GM12864 (cell line): ENCODE results near the gene TMPRSS9.
"Not testable (repeated sequence)": the region's sequence is repeated elsewhere in the genome, so short reads cannot be mapped to it uniquely, and the experiment has no call there.

Experiments used
- DNase-seq: peaks from one replicate; pipeline ENCODE4 v3.0.0-alpha.2; 2011; ENCODE audit warnings: low read depth
- H3K4me3 ChIP-seq: 2 replicates; pipeline ENCODE4 v1.5.1; 2011; ENCODE audit warnings: mild to moderate bottlenecking, low read depth, low read length, control low read depth
- CTCF ChIP-seq: IDR thresholded peaks from 2 replicates; pipeline ENCODE4 v1.5.1; 2011; ENCODE audit warnings: low read depth, mild to moderate bottlenecking, moderate library complexity, low read length, control low read depth, inconsistent platforms; ENCODE audit errors: missing control alignments

Gene TMPRSS9

GRCh38 chr19:2413159-2413558 is 53.1 kb downstream of the TMPRSS9 start:
- no peak overlapping the region for H3K4me3 ChIP-seq
- no peak for DNase-seq
- no peak for TF ChIP-seq CTCF

- DNase-seq, result no peak
- TF ChIP-seq CTCF, result no peak
- H3K4me3 ChIP-seq, result no peak overlapping the region
Measured at GRCh38 chr19:2413629-2414028, 53.6 kb downstream of the TMPRSS9 start.

DNA sequence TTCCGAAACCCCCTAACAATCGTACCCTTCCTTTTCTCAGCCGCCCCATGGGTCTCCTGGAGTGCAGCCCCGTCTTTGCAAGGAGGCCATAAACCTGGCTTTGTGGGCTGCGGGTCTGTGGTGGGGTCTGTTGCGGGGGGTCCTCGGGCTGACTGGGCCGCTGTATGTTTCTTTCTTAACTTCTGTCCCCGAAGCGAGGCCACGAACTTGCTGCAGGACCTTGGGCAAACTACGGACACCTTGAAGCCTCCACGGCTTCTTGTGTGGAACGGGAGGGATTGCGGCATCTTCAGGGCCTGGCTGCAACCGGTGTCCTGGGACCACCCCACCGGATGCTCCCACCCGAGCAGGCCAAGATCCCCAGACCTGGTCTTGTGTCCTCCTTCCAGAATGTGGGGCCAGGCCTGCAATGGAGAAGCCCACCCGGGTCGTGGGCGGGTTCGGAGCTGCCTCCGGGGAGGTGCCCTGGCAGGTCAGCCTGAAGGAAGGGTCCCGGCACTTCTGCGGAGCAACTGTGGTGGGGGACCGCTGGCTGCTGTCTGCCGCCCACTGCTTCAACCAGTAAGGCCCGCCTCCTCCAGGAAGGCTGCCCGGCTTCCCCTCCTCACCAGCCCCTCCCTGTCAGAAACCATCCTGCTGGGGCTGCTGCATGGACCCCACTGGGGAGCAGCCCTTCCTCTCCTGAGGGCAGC is 55.4 kb downstream of the TMPRSS9 start:
- no peak for DNase-seq
- no peak overlapping the region for H3K4me3 ChIP-seq
- TF ChIP-seq CTCF, result no peak

- no peak for DNase-seq
- no peak overlapping the region for H3K4me3 ChIP-seq
- no peak for TF ChIP-seq CTCF
Measured at GRCh38 chr19:2415973-2416319, 55.9 kb downstream of the TMPRSS9 start.

GRCh38 chr19:2416321-2417097 is 56.4 kb downstream of the TMPRSS9 start:
- no peak for TF ChIP-seq CTCF
- no peak overlapping the region for H3K4me3 ChIP-seq
- DNase-seq, result no peak

DNA sequence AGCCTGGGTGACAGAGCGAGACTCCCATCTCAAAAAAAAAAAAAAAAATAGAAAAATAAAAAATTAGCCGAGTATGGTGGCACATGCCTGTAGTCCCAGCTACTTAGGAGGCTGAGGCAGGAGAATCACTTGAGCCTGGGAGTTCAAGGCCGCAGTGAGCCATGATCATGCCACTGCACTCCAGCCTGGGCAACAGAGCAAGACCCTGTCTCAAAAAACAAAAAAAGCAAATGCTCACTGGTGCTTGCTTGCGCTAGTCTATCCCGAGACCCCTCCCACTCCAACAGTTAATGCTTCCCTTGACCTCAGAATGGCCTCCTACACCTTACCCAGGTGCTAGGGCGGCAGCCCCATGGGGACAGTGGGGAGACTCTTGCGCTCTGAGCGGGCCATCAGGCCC is 57.4 kb downstream of the TMPRSS9 start:
- H3K4me3 ChIP-seq, DNase-seq: not testable (repeated sequence)

DNA sequence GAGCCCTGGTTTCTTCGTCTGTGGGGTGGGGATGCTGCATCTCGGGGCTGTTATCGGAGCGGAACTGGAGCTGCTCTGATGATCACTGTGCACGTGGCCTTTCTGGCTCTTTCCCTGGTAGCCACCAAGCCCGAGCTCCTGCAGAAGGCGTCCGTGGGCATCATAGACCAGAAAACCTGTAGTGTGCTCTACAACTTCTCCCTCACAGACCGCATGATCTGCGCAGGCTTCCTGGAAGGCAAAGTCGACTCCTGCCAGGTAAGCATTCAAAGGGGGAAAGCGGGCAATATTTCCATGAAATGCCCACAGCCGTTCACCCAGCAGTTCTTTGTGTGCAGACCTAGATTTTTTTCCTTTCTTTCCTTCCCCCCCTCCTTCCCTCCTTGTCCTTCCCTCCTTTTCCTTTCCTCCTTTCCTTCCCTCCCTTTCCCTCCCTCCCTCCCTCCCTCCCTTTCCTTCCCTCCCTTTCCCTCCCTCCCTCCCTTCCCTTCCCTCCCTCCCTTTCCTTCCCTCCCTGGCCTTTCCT is 57.9 kb downstream of the TMPRSS9 start:
- no peak for TF ChIP-seq CTCF
- H3K4me3 ChIP-seq, result no peak overlapping the region
- no peak for DNase-seq
